Measurements from ENCODE around the gene NAAA.
"Not testable (repeated sequence)": the region's sequence is repeated elsewhere in the genome, so short reads cannot be mapped to it uniquely, and the experiment has no call there.

NAAA gene

DNA sequence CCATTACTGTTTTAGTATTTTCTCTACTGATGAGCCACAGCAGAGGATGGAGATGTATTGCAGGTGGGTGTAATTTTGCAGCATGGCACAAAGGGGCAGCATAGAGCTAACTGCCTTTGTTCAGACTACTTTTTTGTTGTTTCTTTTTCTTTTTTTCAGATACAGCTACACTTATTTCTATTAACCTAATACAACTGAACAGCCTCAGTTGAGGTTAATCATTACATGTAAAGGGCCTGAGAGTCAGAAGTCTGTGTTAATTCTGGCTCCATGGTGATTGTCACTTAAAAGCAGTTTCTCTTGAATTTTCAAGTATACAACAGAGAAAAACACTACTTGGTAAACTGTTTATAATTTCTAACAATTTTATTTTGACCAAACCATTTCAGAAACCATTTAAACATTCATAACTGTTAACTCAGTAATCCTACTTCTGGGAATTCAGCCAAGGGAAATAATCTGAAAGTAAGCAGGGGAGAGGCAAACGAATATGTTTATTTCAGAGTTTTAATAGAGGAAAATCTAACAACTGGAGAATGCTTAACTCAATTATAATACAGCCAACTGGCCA is 24.6 kb downstream of the NAAA start:
- DNase-seq = no peak

DNA sequence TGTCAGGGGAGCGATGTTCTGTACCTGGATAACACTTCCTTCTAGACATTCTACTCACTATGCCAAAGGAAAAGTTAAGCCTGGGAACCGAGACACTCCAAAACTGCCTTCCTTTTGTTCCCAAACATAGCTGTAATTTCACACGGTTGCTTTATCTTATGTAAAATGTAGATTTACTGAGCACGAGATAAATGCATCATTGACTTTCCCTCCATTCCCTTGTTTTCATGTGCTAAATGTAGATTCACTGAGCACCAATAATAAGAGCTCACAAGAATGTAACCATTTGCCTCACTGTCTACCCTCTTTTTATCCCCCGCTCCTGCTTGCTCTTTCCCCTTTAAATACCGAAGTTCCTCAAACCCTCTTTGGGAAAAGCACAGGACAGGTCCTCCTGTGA is 27.8 kb downstream of the NAAA start:
- DNase-seq = no peak

- DNase-seq = not testable (repeated sequence)
Observed at GRCh38 chr4:75910831-75911230, 30.0 kb downstream of the NAAA start.

DNA sequence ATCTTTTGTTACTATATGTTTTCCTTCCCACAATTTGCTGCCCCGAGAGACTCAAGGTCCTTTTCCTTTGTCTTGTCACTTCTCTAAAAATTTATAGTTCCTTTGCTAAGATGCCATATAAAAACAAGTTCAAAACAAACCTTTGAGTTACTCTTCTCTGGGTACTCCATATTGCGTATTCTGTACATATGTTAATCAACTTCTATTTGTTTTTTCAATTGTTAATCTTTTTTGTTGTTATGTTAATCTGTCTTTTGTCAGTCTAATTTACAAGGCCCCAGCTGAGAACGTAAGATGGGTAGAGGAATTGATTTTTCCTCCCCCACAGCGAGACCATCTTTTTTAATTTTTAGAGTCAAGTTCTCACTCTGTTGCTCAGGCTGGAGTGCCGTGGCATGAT is 31.4 kb downstream of the NAAA start:
- DNase-seq = no peak

DNA sequence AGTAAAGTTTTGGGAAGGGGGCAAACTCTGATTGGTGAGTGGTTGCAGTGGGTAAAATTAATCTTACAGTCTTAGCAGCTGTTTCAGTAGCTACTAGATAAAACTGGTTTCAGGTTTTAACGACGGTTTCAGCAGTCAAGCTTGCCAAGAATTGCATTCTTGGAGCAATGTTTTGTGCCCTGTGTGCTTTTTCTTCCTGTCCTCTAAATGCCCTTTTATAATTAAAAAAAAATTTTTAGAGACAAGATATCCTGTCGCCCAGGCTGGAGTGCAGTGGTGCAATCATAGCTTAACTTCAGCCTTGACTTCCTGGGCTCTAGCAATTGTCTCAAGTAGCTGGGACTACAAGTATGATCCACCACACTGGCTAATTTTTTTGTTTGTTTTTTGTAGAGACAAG is 32.3 kb downstream of the NAAA start:
- DNase-seq = no peak

GRCh38 chr4:75907966-75908365 is 32.8 kb downstream of the NAAA start:
- no peak for DNase-seq

DNA sequence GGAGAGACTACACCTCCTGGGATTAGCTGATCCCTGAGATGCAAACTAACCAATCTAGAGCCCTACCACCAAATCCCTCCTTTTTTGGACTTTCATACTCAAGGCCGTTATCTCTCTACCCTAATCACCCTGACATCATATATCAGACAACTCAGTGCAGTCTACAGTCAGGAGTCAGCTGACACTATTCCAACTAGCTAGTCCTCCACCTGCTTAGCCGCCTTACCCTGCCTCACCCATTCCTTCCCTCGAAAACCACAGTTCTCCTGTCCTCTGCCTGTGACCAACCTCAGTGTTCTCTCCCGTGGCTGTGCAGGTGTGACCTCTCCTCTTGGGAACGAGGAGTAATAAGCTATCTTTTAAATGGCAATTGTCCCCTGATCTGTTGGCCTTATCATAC is 36.7 kb downstream of the NAAA start:
- DNase-seq = no peak

- DNase-seq = no peak
Observed at GRCh38 chr4:75902352-75902751, 38.5 kb downstream of the NAAA start, which contains the start of gene PPEF2. Gene PPEF2, minus strand, starts transcription at chr4:75902452. Its CDS starts 6,127 bp downstream, at chr4:75896325.

DNA sequence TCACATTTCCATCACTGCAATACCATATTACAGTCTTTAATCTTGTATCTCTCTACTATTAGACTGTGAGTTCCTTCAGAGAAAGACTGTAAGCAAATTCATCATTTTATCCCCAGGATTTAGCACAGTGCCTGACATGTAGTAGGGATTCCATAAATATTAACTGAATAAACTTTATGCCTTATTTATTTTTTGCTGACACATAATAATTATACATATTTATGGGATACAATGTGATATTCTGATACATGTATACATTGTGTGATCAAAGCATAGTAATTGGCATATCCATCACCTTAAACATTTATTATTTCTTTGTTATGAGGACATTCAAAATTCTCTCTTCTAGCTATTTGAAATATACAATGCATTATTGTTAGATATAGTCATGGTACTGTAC is 42.3 kb downstream of the NAAA start:
- DNase-seq = no peak

DNA sequence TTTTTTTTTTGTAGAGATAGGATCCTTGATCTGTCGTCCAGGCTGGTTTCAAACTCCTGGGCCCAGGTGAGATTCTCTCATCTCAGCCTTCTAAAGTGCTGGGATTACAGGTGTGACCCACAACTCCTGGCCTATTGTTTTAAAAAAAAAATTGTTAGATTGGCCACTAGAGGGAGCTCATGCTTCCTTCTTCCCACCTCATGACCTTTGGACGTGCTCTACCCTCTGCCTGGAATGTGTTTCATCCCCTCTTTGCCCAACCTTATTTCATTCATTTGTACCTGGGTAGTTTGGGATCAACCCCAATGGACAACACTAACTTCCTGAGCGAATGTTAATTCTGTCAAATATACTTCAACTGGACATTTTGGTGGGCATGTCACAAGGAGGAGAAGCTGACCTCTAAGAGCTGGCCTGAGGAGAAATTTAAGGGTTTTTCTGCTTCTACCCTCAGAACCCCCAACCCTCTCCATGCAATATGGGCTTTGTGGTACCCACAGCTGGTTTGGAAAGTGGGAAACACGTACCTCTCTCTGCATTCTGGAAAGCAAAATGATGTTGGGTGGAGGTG is 45.0 kb downstream of the NAAA start:
- no peak for DNase-seq

- DNase-seq = no peak
Observed at GRCh38 chr4:75892508-75892907, 48.3 kb downstream of the NAAA start.

DNA sequence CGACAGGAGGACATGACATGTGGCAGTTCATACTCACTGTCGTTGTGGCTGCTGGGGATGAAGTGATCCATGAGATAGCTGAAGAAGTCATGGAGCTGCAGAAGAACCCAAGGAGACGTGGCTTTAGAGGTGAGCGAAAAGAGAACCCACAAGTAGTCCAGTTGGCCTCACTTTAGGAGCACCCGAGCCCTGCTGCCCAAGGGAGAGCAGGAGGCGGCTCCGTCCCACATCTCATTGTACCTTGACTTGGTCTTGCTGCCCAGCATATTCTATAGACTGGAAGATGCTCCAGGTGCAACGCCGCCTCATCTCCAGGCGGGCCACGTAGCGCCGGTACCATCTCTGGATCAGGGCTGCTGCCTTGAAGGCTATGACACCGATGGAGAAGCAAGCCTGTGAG is 49.2 kb downstream of the NAAA start:
- DNase-seq = no peak

- no peak for DNase-seq
Observed at GRCh38 chr4:75889537-75890199, 51.1 kb downstream of the NAAA start.

- DNase-seq = no peak
Observed at GRCh38 chr4:75886104-75886503, 54.7 kb downstream of the NAAA start.

DNA sequence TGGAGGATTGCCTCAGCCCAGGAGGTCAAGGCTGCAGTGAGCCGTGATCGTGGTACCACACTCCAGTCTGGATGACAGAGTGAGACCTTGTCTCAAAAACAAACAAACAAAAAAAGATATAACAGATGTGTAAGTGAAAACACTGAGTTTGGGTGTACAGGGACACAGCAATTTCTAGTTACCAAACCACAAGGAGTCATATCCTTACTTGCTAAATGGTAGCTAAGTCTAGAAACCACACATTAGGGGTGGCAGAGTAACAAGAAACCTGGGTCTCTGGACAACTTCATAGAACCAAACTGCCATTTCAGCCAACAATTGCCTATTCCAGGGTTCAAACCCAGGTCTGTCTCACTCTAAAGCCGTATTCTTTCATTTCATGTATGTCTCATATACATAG is 59.3 kb downstream of the NAAA start:
- DNase-seq = no peak

- no peak for DNase-seq
Observed at GRCh38 chr4:75880278-75880677, 60.5 kb downstream of the NAAA start.

GRCh38 chr4:75878246-75878756 is 62.5 kb downstream of the NAAA start:
- no peak for DNase-seq

DNA sequence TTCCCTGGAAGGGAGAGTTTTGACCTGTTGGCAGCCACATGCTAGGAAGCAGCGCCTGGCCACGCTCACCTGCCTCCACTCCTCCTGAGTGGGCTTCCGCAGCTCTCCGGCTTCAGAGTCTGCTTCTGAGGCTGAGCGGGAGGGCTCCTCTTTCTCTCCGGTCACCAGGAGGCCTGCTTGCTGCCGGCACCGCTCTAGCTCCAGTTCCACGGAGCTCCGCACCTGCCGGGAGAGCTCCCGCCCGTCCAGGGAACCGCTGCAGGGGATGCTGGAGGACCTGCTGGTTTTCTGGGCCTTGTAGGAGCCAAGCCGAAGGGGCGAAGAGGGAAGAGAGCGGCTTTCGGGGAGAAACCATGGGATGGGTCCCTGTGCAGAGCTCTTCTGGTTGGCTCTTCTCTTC is 64.6 kb downstream of the NAAA start:
- DNase-seq = no peak

GRCh38 chr4:75869100-75869499 is 71.7 kb downstream of the NAAA start:
- no peak for DNase-seq

DNA sequence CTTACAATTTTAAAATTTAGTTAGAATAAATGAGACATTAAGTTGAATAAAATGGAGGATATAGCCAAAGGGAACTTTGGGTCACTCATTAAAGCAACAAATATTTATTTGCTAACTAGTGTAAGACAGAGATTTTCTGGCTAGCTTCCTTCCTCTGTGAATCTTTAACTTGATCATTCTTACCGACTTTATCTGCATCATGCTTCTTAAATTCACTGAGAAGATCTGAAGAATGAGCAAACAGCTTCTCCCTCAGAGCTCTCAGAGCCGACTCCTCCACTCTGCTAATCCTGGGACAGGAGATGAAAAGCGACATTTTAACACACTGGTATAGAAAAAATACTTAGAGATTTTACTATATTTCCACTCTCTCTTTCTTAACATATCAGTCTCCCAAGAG is 73.7 kb downstream of the NAAA start:
- no peak for DNase-seq
